Endothelial cell of umbilical vein (primary cell): ENCODE measurements around the gene CFAP300.

Experiments used
- CTCF ChIP-seq, 2 donors: IDR thresholded peaks; 1 replicate in 1 of 2; 2 replicates in 1 of 2; pipeline ENCODE4 v1.5.1; 2011; ENCODE audit warnings: low read length in 2 of 2, mild to moderate bottlenecking in 2 of 2, moderate library complexity in 2 of 2, control low read depth in 1 of 2, inconsistent platforms in 1 of 2, low read depth in 1 of 2; ENCODE audit not compliant: insufficient read depth in 1 of 2; ENCODE audit errors: extremely low read depth in 1 of 2
- EZH2 ChIP-seq: IDR thresholded peaks from 2 replicates; pipeline ENCODE4 v1.6.1; 2012; ENCODE audit warnings: borderline replicate concordance, low read depth, mild to moderate bottlenecking, moderate library complexity, low read length, inconsistent platforms; ENCODE audit not compliant: severe bottlenecking
- FOS ChIP-seq: IDR thresholded peaks from 2 replicates; pipeline ENCODE4 v1.6.1; 2011; ENCODE audit warnings: mild to moderate bottlenecking, low read length, moderate library complexity, borderline replicate concordance; ENCODE audit not compliant: insufficient read depth
- GATA2 ChIP-seq: IDR thresholded peaks from 2 replicates; pipeline ENCODE4 v1.7.0; 2011; ENCODE audit warnings: low read depth, mild to moderate bottlenecking, moderate library complexity, mixed read lengths, low read length; ENCODE audit not compliant: insufficient read length, insufficient read depth
- JUN ChIP-seq: IDR thresholded peaks from 2 replicates; pipeline ENCODE4 v1.6.1; 2011; ENCODE audit warnings: borderline replicate concordance, low read depth; ENCODE audit not compliant: insufficient read length, insufficient read depth
- MYC ChIP-seq: IDR thresholded peaks from one replicate; pipeline ENCODE4 v1.6.1; 2011; ENCODE audit warnings: mild to moderate bottlenecking, low read depth, low read length
- POLR2A ChIP-seq: IDR thresholded peaks from 2 replicates; pipeline ENCODE4 v1.6.1; 2012; ENCODE audit warnings: low read depth, mild to moderate bottlenecking, control low read depth, low read length
- POLR2AphosphoS5 ChIP-seq: IDR thresholded peaks from 2 replicates; pipeline ENCODE4 v1.6.1; 2012; ENCODE audit warnings: low read depth, mild to moderate bottlenecking, control low read depth, low read length, moderate library complexity; ENCODE audit not compliant: insufficient read depth
- TF ChIP-seq, protein P1 (sequence below): IDR thresholded peaks from 2 replicates; pipeline ENCODE4 v1.6.1; 2011; ENCODE audit not compliant: insufficient read depth, insufficient read length

- no peak for TF ChIP-seq POLR2A
- TF ChIP-seq MYC: no peak
- TF ChIP-seq CTCF (IDR thresholded peaks at IDR 0.05; ENCODE audit: extremely low read depth in 1 of 2, insufficient read depth in 1 of 2, low read depth in 1 of 2, low read length in 2 of 2): no peak
- TF ChIP-seq, protein P1, sequence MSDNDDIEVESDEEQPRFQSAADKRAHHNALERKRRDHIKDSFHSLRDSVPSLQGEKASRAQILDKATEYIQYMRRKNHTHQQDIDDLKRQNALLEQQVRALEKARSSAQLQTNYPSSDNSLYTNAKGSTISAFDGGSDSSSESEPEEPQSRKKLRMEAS: no peak
- TF ChIP-seq JUN: no peak
- no peak for TF ChIP-seq POLR2AphosphoS5
- no peak for TF ChIP-seq EZH2
- no peak for TF ChIP-seq FOS
- TF ChIP-seq GATA2: no peak
These were observed 74.1 kb downstream of the CFAP300 start for GRCh38 chr11:102121329-102121728.
